Activated CD8-positive, alpha-beta T cell treated with anti-CD3 and anti-CD28 coated beads for 36 hours (primary cell): ENCODE measurements around the gene BCL11B. TPM values are rescaled to one million over a fixed set of nuclear protein-coding genes. Genes with fewer than 3 reads are reported as not detected.

ENCODE experiments used
- ATAC-seq: fragments of 200-7000 bp; cut with Tn5 transposase; one replicate; pipeline ENCODE4 v1.10.0; 2021; ENCODE audit warnings: mild to moderate bottlenecking, moderate library complexity
- CTCF ChIA-PET: fragments of 350-600 bp; sonication (Branson Sonifier 250); formaldehyde crosslinking; loops from one replicate; lab custom pipeline; 2021; ENCODE audit warnings: antibody characterized with exemption; lab: Charles Lee
- POLR2A ChIA-PET: fragments of 350-600 bp; sonication (Branson Sonifier 250); formaldehyde crosslinking; loops from one replicate; lab custom pipeline; 2021; ENCODE audit warnings: antibody characterized with exemption; lab: Charles Lee
- DNase-seq: peaks from one replicate; pipeline ENCODE4 v3.0.0-alpha.2; 2020
- H3K27ac Mint-ChIP-seq: one replicate; pipeline ENCODE4 v1.8.0; 2021; ENCODE audit warnings: mild to moderate bottlenecking, mixed read lengths
- H3K27me3 Mint-ChIP-seq: one replicate; pipeline ENCODE4 v1.8.0; 2021; ENCODE audit warnings: mixed read lengths
- H3K36me3 Mint-ChIP-seq: one replicate; pipeline ENCODE4 v1.8.0; 2021; ENCODE audit warnings: low read depth, mixed read lengths
- H3K4me1 Mint-ChIP-seq: one replicate; pipeline ENCODE4 v1.8.0; 2021; ENCODE audit warnings: low read depth, mixed read lengths
- H3K4me3 Mint-ChIP-seq: one replicate; pipeline ENCODE4 v1.8.0; 2021; ENCODE audit warnings: mild to moderate bottlenecking, moderate library complexity, mixed read lengths
- H3K9me3 Mint-ChIP-seq: one replicate; pipeline ENCODE4 v1.8.0; 2021; ENCODE audit warnings: mixed read lengths
- CTCF ChIP-seq: fragments of 200-600 bp; IDR thresholded peaks from one replicate; pipeline ENCODE4 v1.8.0; 2022; ENCODE audit warnings: antibody characterized with exemption, mild to moderate bottlenecking
- intact Hi-C: fragments of 100-400 bp; cut with micrococcal nuclease; formaldehyde crosslinking; loops from one replicate; pipeline ENCODE4 v1.10.0; 2022
- total RNA-seq, 2 experiments: library from RNA; stranded (reverse); gene quantifications; one replicate each; pipeline ENCODE4 v1.2.3, GENCODE V29; 2021

Gene BCL11B
- total RNA-seq, 2 experiments from 2014 or later = 48.5 to 53.0 TPM

DNA sequence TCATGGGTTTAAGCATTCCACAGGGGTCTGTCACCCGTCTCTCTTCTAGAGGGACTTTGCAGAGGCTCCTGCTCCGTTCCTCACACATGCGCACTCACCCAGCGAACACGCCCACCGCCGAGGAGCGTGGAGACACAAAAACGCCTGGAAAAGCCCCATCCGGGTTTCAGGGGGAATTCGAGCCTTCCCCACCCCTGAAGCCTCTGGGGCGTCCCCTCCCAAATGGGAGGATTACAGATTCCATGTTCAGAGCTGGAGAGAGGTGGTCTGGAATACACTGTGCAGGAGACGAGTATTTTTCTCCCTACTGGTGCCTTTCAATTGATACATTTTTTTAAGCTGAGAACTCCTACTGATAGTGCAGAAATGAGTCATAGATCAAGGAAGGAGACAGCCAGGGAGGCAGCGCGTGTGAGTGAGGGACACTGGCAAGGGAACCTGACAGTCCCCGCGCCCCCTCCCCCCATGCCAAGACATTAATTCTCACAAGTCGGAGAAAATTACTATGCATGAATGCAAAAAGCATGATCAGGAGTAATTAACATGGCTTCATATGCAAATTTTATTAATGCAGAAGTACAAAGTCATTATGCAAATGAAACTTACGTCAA, 36.9 kb downstream of the BCL11B start:
- peak; percentile 89 for DNase-seq
- Mint-ChIP-seq H3K36me3 (peaks cover 33% of the 10 kb centered on the region), H3K4me3 (peak overlapping the region; percentile 79), H3K4me1 (peaks cover 92% of the 10 kb centered on the region), H3K27me3 (no peaks in the 10 kb centered on the region), H3K9me3 (no peaks in the 10 kb centered on the region), H3K27ac (peak overlapping the region; percentile 99)
- no peak for TF ChIP-seq CTCF
- POLR2A ChIA-PET = interaction anchor here (0.6 to 23.8 kb wide), 9 partner anchors 8 to 1257 kb away, joined by 3 to 496 read pairs (median 8); partner anchors contain the start of gene BCL11B
- CTCF ChIA-PET = interaction anchor here (0.8 to 17.6 kb wide), 8 partner anchors 14 to 49 kb away, joined by 3 to 189 read pairs (median 4); no protein-coding TSS in a partner anchor
- ATAC-seq = peak; percentile 29
- intact Hi-C loops = loop anchor here (5.0 kb wide), 1 partner anchor 43 kb away; no protein-coding TSS in a partner anchor

GRCh38 chr14:99234355-99234754, 37.6 kb downstream of the BCL11B start:
- intact Hi-C loops = loop anchor here (5.0 kb wide), 1 partner anchor 42 kb away; no protein-coding TSS in a partner anchor
- ChIA-PET CTCF (interaction anchor here (0.8 to 17.6 kb wide), 7 partner anchors 15 to 1065 kb away, joined by 3 to 189 read pairs (median 3); no protein-coding TSS in a partner anchor), POLR2A (interaction anchor here (0.8 to 23.8 kb wide), 6 partner anchors 9 to 33 kb away, joined by 3 to 496 read pairs (median 86); partner anchors contain the start of gene BCL11B)
- ATAC-seq (no peak), DNase-seq (no peak)
- peak overlapping the region; percentile 79 for H3K4me3 Mint-ChIP-seq
- H3K27me3 Mint-ChIP-seq = no peaks in the 10 kb centered on the region
- no peak for TF ChIP-seq CTCF
- H3K9me3 Mint-ChIP-seq = no peaks in the 10 kb centered on the region
- H3K36me3 Mint-ChIP-seq = peaks cover 38% of the 10 kb centered on the region
- peak overlapping the region; percentile 99 for H3K27ac Mint-ChIP-seq
- peaks cover 92% of the 10 kb centered on the region for H3K4me1 Mint-ChIP-seq

GRCh38 chr14:99233222-99234035, 38.6 kb downstream of the BCL11B start:
- H3K36me3 Mint-ChIP-seq = peaks cover 40% of the 10 kb centered on the region
- no peak for ATAC-seq
- ChIA-PET POLR2A (interaction anchor here (0.7 to 23.8 kb wide), 10 partner anchors 8 to 42 kb away, joined by 3 to 496 read pairs (median 16); partner anchors contain the start of gene BCL11B), CTCF (interaction anchor here (0.7 to 17.6 kb wide), 12 partner anchors 8 to 1064 kb away, joined by 3 to 189 read pairs (median 4); partner anchors contain the start of gene BCL11B)
- H3K9me3 Mint-ChIP-seq = no peaks in the 10 kb centered on the region
- peak overlapping the region; percentile 99 for H3K27ac Mint-ChIP-seq
- peaks cover 92% of the 10 kb centered on the region for H3K4me1 Mint-ChIP-seq
- intact Hi-C loops = loop anchor here (5.0 kb wide), 1 partner anchor 41 kb away; no protein-coding TSS in a partner anchor
- no peaks in the 10 kb centered on the region for H3K27me3 Mint-ChIP-seq
- peak overlapping the region; percentile 79 for H3K4me3 Mint-ChIP-seq
- no peak for TF ChIP-seq CTCF
- DNase-seq = no peak

DNA sequence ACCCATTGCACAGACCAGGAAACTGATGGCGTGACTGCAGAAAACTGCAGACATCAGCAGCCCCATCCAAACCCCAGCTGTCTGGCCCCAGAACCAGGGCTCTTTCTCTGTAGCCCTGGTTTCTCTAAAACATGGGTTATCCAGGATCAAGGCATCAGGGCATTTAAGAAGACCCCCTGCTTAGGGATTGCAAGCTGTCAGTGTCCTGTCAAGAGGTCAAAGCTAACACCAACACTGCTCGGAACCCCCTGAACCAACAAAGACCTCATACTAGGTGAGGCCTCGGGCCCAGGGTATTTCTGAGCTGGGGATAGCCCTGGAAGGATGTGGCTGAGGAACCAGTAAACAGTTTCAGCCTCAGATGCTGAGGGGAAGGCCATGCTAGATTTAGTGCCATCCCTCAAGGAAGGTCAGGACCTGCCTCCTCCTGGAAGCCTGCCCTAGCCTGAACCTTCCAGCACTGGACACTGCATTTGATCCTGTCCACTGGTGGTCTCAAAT, 39.2 kb downstream of the BCL11B start:
- TF ChIP-seq CTCF = no peak
- ChIA-PET POLR2A (interaction anchor here (0.7 to 23.8 kb wide), 10 partner anchors 8 to 41 kb away, joined by 3 to 496 read pairs (median 16); partner anchors contain the start of gene BCL11B), CTCF (interaction anchor here (0.7 to 17.6 kb wide), 9 partner anchors 8 to 184 kb away, joined by 3 to 189 read pairs (median 13); partner anchors contain the start of gene BCL11B)
- Mint-ChIP-seq H3K36me3 (peaks cover 40% of the 10 kb centered on the region), H3K9me3 (no peaks in the 10 kb centered on the region), H3K27ac (peak overlapping the region; percentile 99), H3K4me1 (peaks cover 92% of the 10 kb centered on the region), H3K27me3 (no peaks in the 10 kb centered on the region), H3K4me3 (peak overlapping the region; percentile 79)
- peak; percentile 10 for ATAC-seq
- peak; percentile 63 for DNase-seq
- intact Hi-C loops = loop anchor here (5.0 kb wide), 1 partner anchor 40 kb away; no protein-coding TSS in a partner anchor
